Stimulated activated CD4-positive, alpha-beta T cell treated with anti-CD3 and anti-CD28 coated beads, Interleukin-15, amount 100 ng/mL, for 1 hour (primary cell): ENCODE measurements around the gene BCAS1.

Experiments used
- DNase-seq, 2 donors: peaks; one replicate each; pipeline ENCODE4 v3.0.0-alpha.2; 2020; ENCODE audit warnings: low read depth in 1 of 2, low spot score in 1 of 2

Gene BCAS1

GRCh38 chr20:54103762-54104600 lies 33.6 kb upstream of the BCAS1 start:
- DNase-seq, result no peak

GRCh38 chr20:54103067-54103761 lies 32.8 kb upstream of the BCAS1 start:
- DNase-seq, result peak; percentile 15 to 61

- DNase-seq, result no peak
Observed at GRCh38 chr20:54102543-54102942, 32.1 kb upstream of the BCAS1 start.

DNA sequence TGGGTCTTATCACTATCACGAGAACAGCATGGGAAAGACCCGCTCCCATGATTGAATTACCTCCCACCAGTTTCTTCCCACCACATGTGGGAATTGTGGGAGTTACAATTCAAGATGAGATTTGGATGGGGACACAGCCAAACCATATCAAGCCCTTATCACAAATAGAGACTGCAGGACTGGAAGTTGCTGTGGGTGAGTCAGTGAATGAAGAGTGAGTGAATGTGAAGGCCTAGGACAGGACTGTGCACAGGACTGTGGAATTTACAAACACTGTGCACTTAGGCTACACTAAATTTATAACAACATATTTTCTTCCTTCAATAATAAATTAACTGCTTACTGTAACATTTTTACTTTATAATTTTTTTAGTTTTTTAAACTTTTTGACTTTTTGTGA lies 30.2 kb upstream of the BCAS1 start:
- DNase-seq, result no peak

- DNase-seq, result no peak
Observed at GRCh38 chr20:54099894-54100293, 29.5 kb upstream of the BCAS1 start.

DNA sequence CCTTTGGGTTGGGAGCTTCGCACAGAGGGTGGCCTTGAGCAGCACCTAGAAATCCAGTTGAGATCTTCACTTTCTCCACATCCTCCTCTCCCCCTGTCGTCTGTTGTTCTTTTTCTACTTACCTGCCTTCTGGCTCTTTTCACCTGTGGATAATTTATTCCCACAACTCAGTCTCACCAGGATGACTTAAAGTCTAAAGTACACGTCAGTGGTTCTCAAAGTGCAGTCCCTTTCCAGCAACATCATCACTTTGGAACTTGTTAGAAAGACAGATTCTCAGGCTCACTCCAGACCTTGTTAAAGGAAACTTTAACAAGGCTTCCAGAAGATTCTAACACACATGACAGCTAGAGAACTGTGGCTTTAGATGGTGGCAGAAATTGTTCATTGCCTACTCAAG lies 27.7 kb upstream of the BCAS1 start:
- no peak for DNase-seq

DNA sequence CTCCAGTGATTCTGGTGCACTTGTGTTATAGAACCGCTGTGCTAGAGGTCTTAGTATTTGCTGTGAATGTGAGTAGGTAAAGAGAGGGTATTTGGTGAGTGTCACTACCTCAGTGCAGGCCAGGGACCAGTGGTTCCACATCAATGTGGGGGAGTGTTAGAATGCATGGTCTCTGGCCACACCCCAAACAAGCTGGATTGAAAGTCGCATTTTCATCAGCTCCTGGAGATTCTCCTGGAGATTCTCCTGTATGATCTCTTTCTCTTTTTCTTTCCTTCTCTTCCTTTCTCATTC lies 26.8 kb upstream of the BCAS1 start:
- DNase-seq, result no peak

GRCh38 chr20:54095824-54096223 lies 25.4 kb upstream of the BCAS1 start:
- DNase-seq, result no peak

DNA sequence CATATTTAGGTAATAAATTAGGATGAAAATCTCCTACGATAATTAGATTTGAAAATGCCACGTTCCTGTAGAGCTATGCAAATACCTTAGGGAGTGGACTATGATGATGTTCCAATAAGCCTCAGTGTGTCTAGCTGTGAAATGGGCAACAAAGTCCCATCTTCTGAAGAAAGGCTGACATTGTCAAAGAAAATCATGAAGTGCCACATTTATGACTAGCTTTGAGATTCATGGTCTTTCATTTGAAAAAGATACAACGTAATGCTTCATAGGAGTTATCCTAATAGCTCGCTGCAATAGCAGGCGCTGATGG lies 23.8 kb upstream of the BCAS1 start:
- no peak for DNase-seq

GRCh38 chr20:54093423-54094267 lies 23.3 kb upstream of the BCAS1 start:
- no peak for DNase-seq

GRCh38 chr20:54092021-54092420 lies 21.6 kb upstream of the BCAS1 start:
- no peak for DNase-seq

- DNase-seq, result no peak
Observed at GRCh38 chr20:54091120-54091480, 20.7 kb upstream of the BCAS1 start.

- no peak for DNase-seq
Observed at GRCh38 chr20:54090230-54091119, 20.1 kb upstream of the BCAS1 start.

GRCh38 chr20:54088430-54088829 lies 18.0 kb upstream of the BCAS1 start:
- DNase-seq, result no peak

DNA sequence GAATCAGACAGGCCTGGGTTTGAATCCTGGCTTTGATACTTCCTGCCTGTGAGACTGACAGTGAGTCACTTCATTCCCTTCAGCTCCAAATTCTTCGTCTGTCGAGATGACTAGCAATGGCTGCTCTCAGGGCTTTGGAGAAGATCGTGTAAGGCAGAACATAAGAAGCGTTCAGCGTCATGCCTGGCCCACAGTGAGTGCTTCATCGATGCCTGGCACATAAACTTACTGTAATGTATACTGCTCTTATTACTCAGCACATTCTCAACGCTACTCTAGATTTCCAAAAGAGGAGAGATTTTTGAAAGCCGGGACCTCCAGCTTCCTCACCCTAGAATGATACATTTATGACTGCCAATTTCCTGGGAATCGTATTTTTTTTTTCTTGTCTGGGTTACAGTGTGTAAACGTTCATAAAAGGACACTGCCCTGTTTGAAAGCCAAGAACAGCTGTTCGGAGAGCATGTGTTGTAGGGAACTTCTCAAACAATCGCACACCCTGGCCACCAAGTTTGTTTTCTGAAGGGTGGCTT lies 16.2 kb upstream of the BCAS1 start:
- DNase-seq, result no peak

- DNase-seq, result no peak
Observed at GRCh38 chr20:54085910-54086309, 15.5 kb upstream of the BCAS1 start.

DNA sequence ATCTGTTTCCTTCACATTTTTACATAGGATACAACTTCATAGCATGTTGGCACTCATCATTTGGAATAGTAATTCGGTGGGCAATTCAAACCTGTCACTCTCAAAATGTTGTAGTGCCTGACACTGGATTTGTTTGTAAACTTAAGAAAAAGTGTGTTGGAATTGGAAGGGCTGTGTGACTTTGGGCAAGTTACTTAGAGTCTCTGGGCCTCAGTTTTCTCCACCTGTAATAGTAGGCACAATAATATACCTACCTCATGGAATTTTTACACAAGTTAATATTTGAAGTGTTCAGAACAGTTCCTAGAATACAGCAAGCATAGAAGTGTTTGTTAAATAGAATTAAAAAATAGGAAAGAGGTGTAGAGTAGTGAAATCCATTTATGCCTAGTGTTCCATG lies 15.0 kb upstream of the BCAS1 start:
- DNase-seq, result no peak

DNA sequence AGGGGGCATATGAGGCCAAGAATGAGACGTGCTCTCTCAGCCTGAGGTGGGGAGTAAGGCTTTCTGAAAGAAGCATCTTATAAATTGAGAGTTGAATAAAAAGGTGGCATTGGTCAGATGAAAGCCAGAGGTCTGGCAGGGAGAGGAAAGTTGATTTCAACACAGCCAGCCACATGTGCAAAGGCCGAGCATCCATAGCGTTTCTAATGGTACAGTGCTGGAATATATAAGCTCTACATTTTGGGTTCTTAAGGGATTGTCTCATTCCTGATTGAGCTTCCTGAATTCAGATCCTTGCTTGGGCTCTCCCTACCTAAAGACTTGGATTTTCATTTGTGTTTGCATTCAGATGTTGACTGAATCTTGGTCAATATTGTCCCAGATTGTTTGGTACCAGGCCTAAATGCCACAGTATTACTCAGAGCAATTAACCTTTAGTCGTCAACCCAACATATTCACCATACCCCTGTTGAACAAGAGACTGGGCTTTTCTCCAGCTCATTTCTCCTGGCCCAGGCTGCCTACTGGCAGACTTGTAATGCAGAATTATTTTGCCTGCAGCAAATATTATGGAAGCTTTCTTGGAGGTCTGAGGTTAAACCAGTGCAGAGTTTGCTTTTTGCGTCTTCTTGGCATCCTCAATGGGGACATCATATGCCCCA lies 14.5 kb upstream of the BCAS1 start:
- DNase-seq, result no peak

GRCh38 chr20:54084193-54084592 lies 13.8 kb upstream of the BCAS1 start:
- no peak for DNase-seq

DNA sequence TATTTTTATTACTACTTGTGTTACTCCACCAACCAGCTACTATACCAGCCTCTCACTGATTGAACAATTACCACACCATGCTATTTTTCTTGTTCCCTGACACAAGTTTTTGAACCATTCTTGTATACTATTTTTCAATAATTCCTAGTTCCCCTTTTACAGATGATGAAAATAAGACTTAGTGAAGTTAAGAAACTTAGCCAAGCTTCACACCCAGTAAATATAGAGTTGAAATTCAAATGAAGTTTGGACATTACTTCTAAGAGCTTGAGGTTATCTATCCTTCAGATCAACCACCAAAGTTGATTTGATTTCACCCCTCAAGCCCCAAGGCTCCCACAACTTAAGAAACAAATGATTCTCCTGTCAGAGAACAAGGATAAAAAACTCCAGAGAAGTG lies 13.1 kb upstream of the BCAS1 start:
- DNase-seq, result no peak
